HL-60 (cell line): ENCODE results near the gene KCNK15.

Experiments
- DNase-seq, 2 experiments: peaks; one replicate each; pipeline ENCODE4 v3.0.0-alpha.2; 2010 to 2020; ENCODE audit warnings: low read depth in 1 of 2, low spot score in 1 of 2
- H3K27ac ChIP-seq: fragments of 250-450 bp; sonication (Bioruptor Pico); replicated peaks from 2 replicates; pipeline ENCODE4 v1.5.1; 2020; ENCODE audit warnings: mild to moderate bottlenecking, moderate library complexity
- H3K27me3 ChIP-seq: fragments of 250-450 bp; sonication (Bioruptor Pico); 2 replicates; pipeline ENCODE4 v1.5.1; 2021; ENCODE audit warnings: mild to moderate bottlenecking, moderate library complexity; ENCODE audit not compliant: insufficient read depth, poor library complexity, severe bottlenecking
- H3K4me3 ChIP-seq: replicated peaks from 2 replicates; pipeline ENCODE4 v1.5.1; 2011; ENCODE audit warnings: mild to moderate bottlenecking, control low read depth, low read length; ENCODE audit not compliant: insufficient read depth
- CTCF ChIP-seq: IDR thresholded peaks from one replicate; pipeline ENCODE4 v1.5.1; 2011; ENCODE audit warnings: low read length, control low read depth, inconsistent platforms; ENCODE audit not compliant: insufficient read depth
- GABPA ChIP-seq: IDR thresholded peaks from 2 replicates; pipeline ENCODE4 v1.6.1; 2012; ENCODE audit warnings: low read depth
- POLR2AphosphoS5 ChIP-seq: IDR thresholded peaks from 2 replicates; pipeline ENCODE4 v1.6.1; 2012; ENCODE audit warnings: low read depth
- REST ChIP-seq: IDR thresholded peaks from 2 replicates; pipeline ENCODE4 v1.6.1; 2012; ENCODE audit warnings: low read depth; ENCODE audit not compliant: insufficient replicate concordance
- SPI1 ChIP-seq: IDR thresholded peaks from 2 replicates; pipeline ENCODE4 v1.6.1; 2012; ENCODE audit warnings: low read depth, mild to moderate bottlenecking, borderline replicate concordance

Gene KCNK15

GRCh38 chr20:44724423-44725091 is 21.1 kb upstream of the KCNK15 start:
- H3K27me3 ChIP-seq = no peaks in the 10 kb centered on the region
- TF ChIP-seq GABPA = no peak
- TF ChIP-seq REST = no peak
- no peak for TF ChIP-seq POLR2AphosphoS5
- no peak overlapping the region for H3K27ac ChIP-seq
- no peak for DNase-seq
- H3K4me3 ChIP-seq = no peak overlapping the region

- Histone ChIP-seq H3K4me3 (no peak overlapping the region), H3K27ac (no peak overlapping the region), H3K27me3 (no peaks in the 10 kb centered on the region)
- no peak for DNase-seq
- no peak for TF ChIP-seq SPI1
- TF ChIP-seq REST = no peak
- TF ChIP-seq GABPA = no peak
- TF ChIP-seq CTCF = no peak
- no peak for TF ChIP-seq POLR2AphosphoS5
These were observed 19.8 kb upstream of the KCNK15 start for GRCh38 chr20:44725837-44726236.

GRCh38 chr20:44727039-44727438 is 18.6 kb upstream of the KCNK15 start:
- no peaks in the 10 kb centered on the region for H3K27me3 ChIP-seq
- TF ChIP-seq CTCF (no peak), SPI1 (no peak), REST (no peak), GABPA (no peak), POLR2AphosphoS5 (no peak)
- no peak for DNase-seq
- no peak overlapping the region for H3K27ac ChIP-seq
- H3K4me3 ChIP-seq = no peak overlapping the region
